ENCODE measurements around the gene ANKRD17.

DNA sequence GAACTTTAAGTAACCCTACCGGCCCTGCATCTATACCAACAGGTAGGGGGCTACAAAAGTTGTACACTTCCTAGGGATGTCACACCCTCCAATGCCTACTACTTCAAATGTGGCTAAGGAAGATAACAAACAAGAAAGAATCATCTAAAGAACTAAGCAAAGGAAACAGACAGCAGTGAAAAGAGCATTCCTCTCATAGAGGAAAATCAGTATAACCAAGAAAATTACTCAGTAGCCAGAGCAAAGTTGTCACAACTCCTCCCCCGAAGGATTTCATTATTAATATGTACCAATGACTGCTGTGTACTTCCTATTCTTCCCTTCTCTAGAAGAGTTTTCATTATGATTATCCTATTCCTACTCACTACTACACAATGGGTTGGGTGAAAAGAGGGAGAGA is 12.6 kb downstream of the ANKRD17 start:
- TF ChIP-seq TAF1 (IDR thresholded peaks at IDR 0.05; ENCODE audit: low read depth, low read length) (no peak), POLR2AphosphoS5 (IDR thresholded peaks at IDR 0.05; ENCODE audit: low read depth, low read length) (no peak), SPI1 (IDR thresholded peaks at IDR 0.05; ENCODE audit: low read depth, low read length) (no peak), POLR2A (IDR thresholded peaks at IDR 0.05; ENCODE audit: low read depth, low read length) (no peak), POU2F2 (IDR thresholded peaks at IDR 0.05; ENCODE audit: low read depth, low read length) (no peak)
